Keratinocyte (primary cell): Measurements from ENCODE around the gene GPANK1.

Experiments used
- EZH2 ChIP-seq: IDR thresholded peaks from one replicate; pipeline ENCODE4 v1.6.1; 2012; ENCODE audit warnings: inconsistent platforms, mild to moderate bottlenecking, low read length, moderate library complexity
- TF ChIP-seq, protein P1 (sequence below), 3 experiments: IDR thresholded peaks in 1 of 3; conservative IDR thresholded peaks in 1 of 3; optimal IDR thresholded peaks in 1 of 3; 2 replicates in 2 of 3; 3 replicates in 1 of 3; pipeline versions ENCODE3 to v1.5.1; 2011; ENCODE audit warnings: low read length in 3 of 3, mild to moderate bottlenecking in 3 of 3, moderate library complexity in 2 of 3, control low read depth in 1 of 3, inconsistent platforms in 1 of 3; ENCODE audit not compliant: insufficient read depth in 2 of 3; ENCODE audit errors: extremely low read depth in 1 of 3

DNA sequence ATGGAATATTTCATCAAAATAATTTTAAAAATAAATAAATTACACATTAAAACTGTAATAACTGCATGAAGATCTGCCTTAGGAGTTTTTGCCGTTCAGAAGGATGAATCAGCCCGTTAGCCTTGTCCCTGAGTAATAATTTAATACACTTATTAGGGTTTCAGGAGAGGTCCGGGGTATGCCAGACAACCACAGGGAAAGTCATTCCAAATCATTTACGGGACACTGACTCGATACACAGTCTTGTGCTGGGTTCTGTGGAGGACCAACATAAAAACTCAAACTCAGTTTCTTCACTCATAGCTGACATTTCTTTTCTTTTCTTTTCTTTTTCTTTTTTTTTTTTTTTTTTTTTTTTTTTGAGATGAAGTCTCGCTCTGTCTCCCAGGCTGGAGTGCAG, 41.1 kb upstream of the GPANK1 start:
- TF ChIP-seq, protein P1, sequence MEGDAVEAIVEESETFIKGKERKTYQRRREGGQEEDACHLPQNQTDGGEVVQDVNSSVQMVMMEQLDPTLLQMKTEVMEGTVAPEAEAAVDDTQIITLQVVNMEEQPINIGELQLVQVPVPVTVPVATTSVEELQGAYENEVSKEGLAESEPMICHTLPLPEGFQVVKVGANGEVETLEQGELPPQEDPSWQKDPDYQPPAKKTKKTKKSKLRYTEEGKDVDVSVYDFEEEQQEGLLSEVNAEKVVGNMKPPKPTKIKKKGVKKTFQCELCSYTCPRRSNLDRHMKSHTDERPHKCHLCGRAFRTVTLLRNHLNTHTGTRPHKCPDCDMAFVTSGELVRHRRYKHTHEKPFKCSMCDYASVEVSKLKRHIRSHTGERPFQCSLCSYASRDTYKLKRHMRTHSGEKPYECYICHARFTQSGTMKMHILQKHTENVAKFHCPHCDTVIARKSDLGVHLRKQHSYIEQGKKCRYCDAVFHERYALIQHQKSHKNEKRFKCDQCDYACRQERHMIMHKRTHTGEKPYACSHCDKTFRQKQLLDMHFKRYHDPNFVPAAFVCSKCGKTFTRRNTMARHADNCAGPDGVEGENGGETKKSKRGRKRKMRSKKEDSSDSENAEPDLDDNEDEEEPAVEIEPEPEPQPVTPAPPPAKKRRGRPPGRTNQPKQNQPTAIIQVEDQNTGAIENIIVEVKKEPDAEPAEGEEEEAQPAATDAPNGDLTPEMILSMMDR (optimal IDR thresholded peaks at IDR 0.05 in 1 of 3, IDR thresholded peaks at IDR 0.05 in 1 of 3, conservative IDR thresholded peaks at IDR 0.05 in 1 of 3; ENCODE audit: extremely low read depth in 1 of 3, insufficient read depth in 2 of 3, low read length in 3 of 3) = no peak
- TF ChIP-seq EZH2 = no peak
